ENCODE data around the gene SPATA25.
"Not testable (repeated sequence)": the region's sequence is repeated elsewhere in the genome, so short reads cannot be mapped to it uniquely, and the experiment has no call there.

The SPATA25 gene

DNA sequence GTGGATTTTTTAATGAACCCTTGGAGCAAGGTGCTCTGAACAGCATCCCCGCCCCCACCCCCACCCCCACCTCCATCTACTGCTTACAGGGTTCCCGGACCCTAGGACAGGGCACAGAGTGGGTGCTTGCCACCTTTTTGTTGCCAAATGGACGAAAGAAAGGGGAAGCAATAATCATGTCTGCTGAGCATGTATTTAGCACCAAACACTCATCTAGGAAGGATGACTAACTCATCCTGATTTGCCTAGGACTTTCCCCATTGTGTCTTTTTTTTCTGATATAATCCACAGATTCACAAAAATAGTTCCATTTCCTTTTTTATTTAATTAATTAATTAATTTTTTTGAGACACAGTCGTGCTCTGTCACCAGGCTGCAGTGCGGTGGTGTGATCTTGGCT, 25.7 kb upstream of the SPATA25 start:
- DNase-seq (ENCODE audit: low read depth in 2 of 2), result no peak

GRCh38 chr20:45912344-45912682, 24.9 kb upstream of the SPATA25 start:
- DNase-seq (ENCODE audit: low read depth in 2 of 2), result no peak

GRCh38 chr20:45911486-45912343, 24.3 kb upstream of the SPATA25 start, which contains the start of gene PLTP:
TSS of gene PLTP (minus strand) at chr20:45912155. CDS start at chr20:45911452, 703 bp downstream.
- DNase-seq (ENCODE audit: low read depth in 2 of 2), result no peak

GRCh38 chr20:45910670-45911485, 23.5 kb upstream of the SPATA25 start:
- peak; percentile 76 to 80 for DNase-seq (ENCODE audit: low read depth in 2 of 2)

GRCh38 chr20:45909817-45910669, 22.6 kb upstream of the SPATA25 start:
- no peak for DNase-seq (ENCODE audit: low read depth in 2 of 2)

GRCh38 chr20:45909336-45909808, 21.9 kb upstream of the SPATA25 start:
- no peak for DNase-seq (ENCODE audit: low read depth in 2 of 2)

- DNase-seq (ENCODE audit: low read depth in 2 of 2), result no peak
Observed at GRCh38 chr20:45908084-45908483, 20.7 kb upstream of the SPATA25 start.

- no peak for DNase-seq (ENCODE audit: low read depth in 2 of 2)
Observed at GRCh38 chr20:45907219-45907948, 20.0 kb upstream of the SPATA25 start.

DNA sequence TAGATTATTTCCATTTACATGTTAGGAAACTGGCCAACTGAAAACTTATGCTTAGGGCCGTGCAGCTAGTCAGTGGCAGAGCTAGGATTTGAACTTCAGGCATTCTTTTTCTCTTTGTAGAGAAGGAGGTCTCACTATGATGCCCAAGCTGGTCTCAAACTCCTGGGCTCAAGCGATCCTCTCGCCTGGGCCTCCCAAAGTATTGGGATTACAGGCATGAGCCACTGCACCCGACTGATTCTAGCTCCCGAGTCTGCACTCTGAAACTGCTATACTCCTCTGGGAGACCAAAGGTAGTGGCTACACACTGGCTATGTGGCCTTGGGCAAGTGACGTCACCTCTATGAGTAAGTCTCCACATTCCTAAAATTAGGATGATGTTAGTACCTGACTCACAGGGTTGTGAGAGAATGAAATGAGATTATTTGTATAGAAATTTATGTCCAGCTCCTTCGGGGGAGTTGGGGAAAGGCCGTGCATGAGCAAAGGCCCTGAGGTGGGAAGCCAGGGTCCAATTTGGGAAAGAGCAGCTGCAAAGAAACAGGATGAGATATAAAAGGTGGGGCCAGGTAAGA, 18.2 kb upstream of the SPATA25 start:
- no peak for DNase-seq (ENCODE audit: low read depth in 2 of 2)

GRCh38 chr20:45904583-45905504, 17.4 kb upstream of the SPATA25 start:
- DNase-seq (ENCODE audit: low read depth in 2 of 2), result no peak

GRCh38 chr20:45902199-45902701, 14.8 kb upstream of the SPATA25 start:
- DNase-seq (ENCODE audit: low read depth in 2 of 2), result no peak

DNA sequence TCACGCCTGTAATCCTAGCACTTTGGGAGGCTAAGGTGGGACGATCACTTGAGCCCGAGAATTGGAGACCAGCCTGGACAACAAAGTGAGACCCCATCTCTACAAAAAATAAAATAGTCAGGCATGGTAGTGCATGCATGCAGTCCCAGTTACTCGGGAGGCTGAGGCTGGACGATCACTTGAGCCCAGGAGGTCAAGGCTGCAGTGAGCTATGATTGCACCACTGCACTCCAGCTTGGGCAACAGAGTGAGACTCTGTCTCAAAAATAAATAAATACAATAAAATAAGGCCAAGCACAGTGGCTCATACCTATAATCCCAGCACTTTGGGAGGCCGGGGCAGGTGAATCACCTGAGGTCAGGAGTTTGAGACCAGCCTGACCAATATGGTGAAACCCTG, 13.9 kb upstream of the SPATA25 start:
- DNase-seq (ENCODE audit: low read depth in 2 of 2), result not testable (repeated sequence)

GRCh38 chr20:45899046-45899835, 11.8 kb upstream of the SPATA25 start:
- DNase-seq (ENCODE audit: low read depth in 2 of 2), result no peak

- no peak for DNase-seq (ENCODE audit: low read depth in 2 of 2)
Observed at GRCh38 chr20:45898285-45898684, 10.9 kb upstream of the SPATA25 start.

DNA sequence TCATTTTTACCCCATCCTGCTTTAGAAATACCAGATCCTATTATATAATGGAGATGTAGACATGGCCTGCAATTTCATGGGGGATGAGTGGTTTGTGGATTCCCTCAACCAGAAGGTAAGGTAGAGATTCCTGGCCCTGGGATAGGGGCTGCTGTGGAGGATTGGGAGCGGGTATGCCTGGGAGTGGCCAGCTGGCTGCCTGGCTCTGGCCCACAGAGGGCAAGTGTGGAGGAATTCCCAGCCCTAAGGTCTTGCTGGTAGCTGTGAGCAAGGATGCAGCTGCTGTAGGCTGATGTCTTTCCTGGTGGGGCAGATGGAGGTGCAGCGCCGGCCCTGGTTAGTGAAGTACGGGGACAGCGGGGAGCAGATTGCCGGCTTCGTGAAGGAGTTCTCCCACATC, 10.3 kb upstream of the SPATA25 start:
- DNase-seq (ENCODE audit: low read depth in 2 of 2), result no peak

DNA sequence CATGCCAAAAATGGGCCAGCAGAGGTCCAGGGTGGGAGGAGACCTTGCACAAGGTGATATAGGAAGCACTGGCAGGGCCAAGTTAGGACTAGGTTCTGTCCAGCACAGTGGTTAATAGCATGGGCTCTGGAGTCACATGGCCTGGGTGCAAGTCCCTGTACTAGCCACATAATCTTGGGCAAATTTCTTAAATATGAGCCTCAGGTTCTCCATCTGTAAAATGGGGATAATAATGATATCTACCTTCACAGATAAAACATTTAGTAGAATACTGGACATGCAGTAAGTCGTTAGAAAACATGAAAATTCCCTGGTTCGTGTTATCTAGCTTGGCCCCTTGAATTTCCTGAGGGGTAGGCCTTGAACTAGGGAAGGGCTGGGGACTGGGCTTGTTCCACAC, 9.9 kb upstream of the SPATA25 start:
- no peak for DNase-seq (ENCODE audit: low read depth in 2 of 2)

- no peak for DNase-seq (ENCODE audit: low read depth in 2 of 2)
Observed at GRCh38 chr20:45896641-45897161, 9.3 kb upstream of the SPATA25 start.

GRCh38 chr20:45894797-45895196, 7.4 kb upstream of the SPATA25 start:
- no peak for DNase-seq (ENCODE audit: low read depth in 2 of 2)

Measured in stimulated activated CD8-positive, alpha-beta memory T cell treated with anti-CD3 and anti-CD28 coated beads, Interleukin-7, amount 100 ng/mL, for 1 hour (primary cell).